ENCODE data around the gene ZDHHC11B.
"Not testable (repeated sequence)": the region's sequence is repeated elsewhere in the genome, so short reads cannot be mapped to it uniquely, and the experiment has no call there.

ZDHHC11B gene

GRCh38 chr5:756865-757345 lies 27.6 kb downstream of the ZDHHC11B start:
- in situ Hi-C loops (cut with HindIII; ENCODE audit: low sequenced_read_pairs), result loop anchor here (25.0 kb wide), 1 partner anchor 245 kb away; the partner anchor contains the start of gene SLC9A3

GRCh38 chr5:756171-756570 lies 28.4 kb downstream of the ZDHHC11B start:
- in situ Hi-C loops (cut with HindIII; ENCODE audit: low sequenced_read_pairs), result loop anchor here (25.0 kb wide), 1 partner anchor 244 kb away; the partner anchor contains the start of gene SLC9A3

GRCh38 chr5:754143-754632 lies 30.3 kb downstream of the ZDHHC11B start:
- in situ Hi-C loops (cut with HindIII; ENCODE audit: low sequenced_read_pairs), result loop anchor here (25.0 kb wide), 1 partner anchor 242 kb away; the partner anchor contains the start of gene SLC9A3

GRCh38 chr5:753567-754142 lies 30.9 kb downstream of the ZDHHC11B start:
- in situ Hi-C loops (cut with HindIII; ENCODE audit: low sequenced_read_pairs), result loop anchor here (25.0 kb wide), 1 partner anchor 241 kb away; the partner anchor contains the start of gene SLC9A3

GRCh38 chr5:752532-753115 lies 31.9 kb downstream of the ZDHHC11B start:
- in situ Hi-C loops (cut with HindIII; ENCODE audit: low sequenced_read_pairs), result loop anchor here (25.0 kb wide), 1 partner anchor 240 kb away; the partner anchor contains the start of gene SLC9A3

- in situ Hi-C loops (cut with HindIII; ENCODE audit: low sequenced_read_pairs), result loop anchor here (25.0 kb wide), 1 partner anchor 240 kb away; the partner anchor contains the start of gene SLC9A3
Measured at GRCh38 chr5:751992-752391, 32.5 kb downstream of the ZDHHC11B start.

GRCh38 chr5:751496-751895 lies 33.0 kb downstream of the ZDHHC11B start:
- in situ Hi-C loops (cut with HindIII; ENCODE audit: low sequenced_read_pairs), result loop anchor here (25.0 kb wide), 1 partner anchor 239 kb away; the partner anchor contains the start of gene SLC9A3

GRCh38 chr5:750226-750625 lies 34.3 kb downstream of the ZDHHC11B start:
- in situ Hi-C loops (cut with HindIII; ENCODE audit: low sequenced_read_pairs), result loop anchor here (25.0 kb wide), 1 partner anchor 238 kb away; the partner anchor contains the start of gene SLC9A3

- in situ Hi-C loops (cut with HindIII; ENCODE audit: low sequenced_read_pairs), result no loop called here
Measured at GRCh38 chr5:749101-749670, 35.3 kb downstream of the ZDHHC11B start.

- in situ Hi-C loops (cut with HindIII; ENCODE audit: low sequenced_read_pairs), result not testable (repeated sequence)
Measured at GRCh38 chr5:748011-748980, 36.2 kb downstream of the ZDHHC11B start.

GRCh38 chr5:747303-747844 lies 37.2 kb downstream of the ZDHHC11B start:
- in situ Hi-C loops (cut with HindIII; ENCODE audit: low sequenced_read_pairs), result not testable (repeated sequence)

GRCh38 chr5:746258-746761 lies 38.2 kb downstream of the ZDHHC11B start:
- in situ Hi-C loops (cut with HindIII; ENCODE audit: low sequenced_read_pairs), result no loop called here

- in situ Hi-C loops (cut with HindIII; ENCODE audit: low sequenced_read_pairs), result not testable (repeated sequence)
Measured at GRCh38 chr5:745272-746142, 39.0 kb downstream of the ZDHHC11B start.

- in situ Hi-C loops (cut with HindIII; ENCODE audit: low sequenced_read_pairs), result not testable (repeated sequence)
Measured at GRCh38 chr5:743696-744404, 40.7 kb downstream of the ZDHHC11B start.

- in situ Hi-C loops (cut with HindIII; ENCODE audit: low sequenced_read_pairs), result not testable (repeated sequence)
Measured at GRCh38 chr5:742276-742675, 42.3 kb downstream of the ZDHHC11B start.

- in situ Hi-C loops (cut with HindIII; ENCODE audit: low sequenced_read_pairs), result not testable (repeated sequence)
Measured at GRCh38 chr5:734145-734544, 50.4 kb downstream of the ZDHHC11B start.

- in situ Hi-C loops (cut with HindIII; ENCODE audit: low sequenced_read_pairs), result not testable (repeated sequence)
Measured at GRCh38 chr5:732754-733454, 51.6 kb downstream of the ZDHHC11B start.

- in situ Hi-C loops (cut with HindIII; ENCODE audit: low sequenced_read_pairs), result not testable (repeated sequence)
Measured at GRCh38 chr5:729225-729624, 55.3 kb downstream of the ZDHHC11B start.

All from endothelial cell of hepatic sinusoid (primary cell).